Mesendoderm (in vitro differentiated cells): ENCODE data around the gene CERS6.
A peak's percentile ranks its signal among the peaks of the same experiment; 100 is the strongest.

Experiments
- DNase-seq: peaks from one replicate; pipeline ENCODE4 v3.0.0; 2013
- H2AK5ac ChIP-seq: 2 replicates; pipeline ENCODE4 v1.6.1; 2013; ENCODE audit warnings: low read length, inconsistent platforms
- H2BK120ac ChIP-seq: 2 replicates; pipeline ENCODE4 v1.6.1; 2013; ENCODE audit warnings: low read depth, mild to moderate bottlenecking, low read length, moderate library complexity, mixed read lengths
- H2BK15ac ChIP-seq: replicated peaks from 2 replicates; pipeline ENCODE4 v1.6.1; 2013; ENCODE audit warnings: low read depth, mild to moderate bottlenecking, moderate library complexity
- H2BK5ac ChIP-seq: 2 replicates; pipeline ENCODE4 v1.6.1; 2013; ENCODE audit warnings: low read length, inconsistent platforms
- H3K18ac ChIP-seq: 2 replicates; pipeline ENCODE4 v1.6.1; 2013; ENCODE audit warnings: mild to moderate bottlenecking, low read length, mixed read lengths
- H3K23ac ChIP-seq: one replicate; pipeline ENCODE4 v1.6.1; 2013; ENCODE audit warnings: low read length
- H3K27ac ChIP-seq: 2 replicates; pipeline ENCODE4 v1.5.1; 2013; ENCODE audit warnings: low read depth, mild to moderate bottlenecking, inconsistent platforms, low read length, moderate library complexity
- H3K27me3 ChIP-seq: 2 replicates; pipeline ENCODE4 v1.6.1; 2013; ENCODE audit warnings: low read length, control low read depth, mild to moderate bottlenecking, inconsistent platforms; ENCODE audit not compliant: insufficient read depth, poor library complexity
- H3K36me3 ChIP-seq: 2 replicates; pipeline ENCODE4 v1.6.1; 2013; ENCODE audit warnings: low read length, inconsistent platforms; ENCODE audit not compliant: control insufficient read depth, insufficient read depth
- H3K4ac ChIP-seq: one replicate; pipeline ENCODE4 v1.6.1; 2013; ENCODE audit warnings: low read depth, mild to moderate bottlenecking, low read length, moderate library complexity
- H3K4me1 ChIP-seq: 2 replicates; pipeline ENCODE4 v1.6.1; 2013; ENCODE audit warnings: low read depth, low read length, inconsistent platforms; ENCODE audit not compliant: control insufficient read depth
- H3K4me2 ChIP-seq: 2 replicates; pipeline ENCODE4 v1.6.1; 2013; ENCODE audit warnings: low read length
- H3K4me3 ChIP-seq: 2 replicates; pipeline ENCODE4 v1.5.1; 2013; ENCODE audit warnings: mild to moderate bottlenecking, low read length
- H3K56ac ChIP-seq: one replicate; pipeline ENCODE4 v1.6.1; 2013; ENCODE audit warnings: low read length
- H3K79me1 ChIP-seq: 2 replicates; pipeline ENCODE4 v1.6.1; 2013; ENCODE audit warnings: low read length, inconsistent platforms
- H3K79me2 ChIP-seq: 2 replicates; pipeline ENCODE4 v1.6.1; 2013; ENCODE audit warnings: mild to moderate bottlenecking, low read length; ENCODE audit not compliant: control insufficient read depth, insufficient read depth
- H3K9ac ChIP-seq: 2 replicates; pipeline ENCODE4 v1.6.1; 2013; ENCODE audit warnings: low read length, inconsistent platforms
- H4K5ac ChIP-seq: one replicate; pipeline ENCODE4 v1.6.1; 2013; ENCODE audit warnings: low read length
- H4K8ac ChIP-seq: one replicate; pipeline ENCODE4 v1.6.1; 2013; ENCODE audit warnings: low read depth, mild to moderate bottlenecking, control low read depth, low read length, moderate library complexity
- WGBS: extraction: QIAGEN DNeasy Blood & Tissue Kit; methylation state at CpG from one replicate; pipeline ENCODE4 v1.1.7; 2013; ENCODE audit warnings: low lambda C conversion rate, missing lambda C conversion rate; ENCODE audit not compliant: insufficient coverage; ENCODE audit errors: extremely low coverage; 5-methylcytosine and 5-hydroxymethylcytosine counted together

Gene CERS6

GRCh38 chr2:168470320-168471162 is 14.5 kb downstream of the CERS6 start:
- no peak overlapping the region for H3K23ac ChIP-seq
- no peak overlapping the region for H4K5ac ChIP-seq
- no peak overlapping the region for H2BK5ac ChIP-seq
- no peak overlapping the region for H2BK15ac ChIP-seq
- DNase-seq: peak; percentile 77
- peak overlapping the region; percentile 77 for H3K18ac ChIP-seq
- H3K27me3 ChIP-seq: no peaks in the 10 kb centered on the region
- no peak overlapping the region for H2AK5ac ChIP-seq
- H3K79me2 ChIP-seq: peaks cover 12% of the 10 kb centered on the region
- no peak overlapping the region for H3K4me2 ChIP-seq
- peak overlapping the region; percentile 16 for H3K27ac ChIP-seq
- peak overlapping the region; percentile 44 for H3K56ac ChIP-seq
- no peak overlapping the region for H3K4ac ChIP-seq
- H3K9ac ChIP-seq: no peak overlapping the region
- H4K8ac ChIP-seq: no peak overlapping the region
- no CpG with 5 or more reads among the region's 4 CpGs for WGBS
- H3K4me3 ChIP-seq: no peak overlapping the region
- H2BK120ac ChIP-seq: no peak overlapping the region
- H3K79me1 ChIP-seq: peaks cover 13% of the 10 kb centered on the region
- H3K4me1 ChIP-seq: peaks cover 14% of the 10 kb centered on the region
- H3K36me3 ChIP-seq: no peaks in the 10 kb centered on the region

DNA sequence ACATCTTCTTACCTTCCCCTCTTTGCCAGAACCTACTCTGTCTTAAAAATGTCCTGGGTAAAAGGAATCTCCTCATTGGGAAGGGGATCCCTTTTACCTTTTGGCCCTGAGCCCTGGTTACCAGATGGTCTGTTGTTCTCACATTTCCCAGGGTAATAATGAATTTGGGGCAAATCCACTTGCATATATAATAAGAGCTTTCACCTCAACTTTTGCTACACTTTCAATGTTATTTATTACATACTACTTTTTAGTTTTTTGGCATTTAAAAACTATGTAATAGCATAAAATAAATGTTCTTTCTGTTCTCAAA is 15.0 kb downstream of the CERS6 start:
- no peak for DNase-seq
- Histone ChIP-seq H3K18ac (peak overlapping the region; percentile 34), H3K9ac (no peak overlapping the region), H2BK120ac (no peak overlapping the region), H3K4ac (no peak overlapping the region), H3K4me1 (peaks cover 10% of the 10 kb centered on the region), H3K4me3 (no peak overlapping the region), H3K79me2 (peaks cover 15% of the 10 kb centered on the region), H4K5ac (no peak overlapping the region), H3K27ac (no peak overlapping the region), H3K27me3 (no peaks in the 10 kb centered on the region), H2BK15ac (no peak overlapping the region), H3K56ac (no peak overlapping the region), H3K79me1 (peaks cover 13% of the 10 kb centered on the region), H3K23ac (no peak overlapping the region), H3K36me3 (no peaks in the 10 kb centered on the region), H2AK5ac (no peak overlapping the region), H2BK5ac (no peak overlapping the region), H4K8ac (no peak overlapping the region), H3K4me2 (no peak overlapping the region)

DNA sequence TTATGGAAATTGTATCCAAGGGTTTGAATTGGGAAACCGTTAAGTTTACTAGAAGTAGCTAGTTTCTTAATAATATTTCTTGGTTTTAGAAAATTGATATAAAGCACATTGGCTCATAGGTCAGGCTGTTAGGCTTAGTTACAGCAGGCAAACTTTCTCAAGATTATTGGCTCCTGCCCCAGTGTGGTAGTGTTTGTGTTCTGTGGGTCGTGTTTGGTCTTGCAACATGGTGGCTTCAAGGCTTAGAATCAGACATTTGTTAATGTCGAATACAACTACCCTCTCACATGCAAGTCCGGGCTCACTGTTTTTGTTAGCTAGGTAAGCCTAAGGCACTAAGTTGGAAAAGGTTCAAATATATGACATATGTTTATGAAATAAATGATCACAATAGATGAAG is 19.6 kb downstream of the CERS6 start:
- no peak overlapping the region for H3K9ac ChIP-seq
- no peak overlapping the region for H3K18ac ChIP-seq
- no peak overlapping the region for H2AK5ac ChIP-seq
- H4K8ac ChIP-seq: no peak overlapping the region
- H3K4me3 ChIP-seq: no peak overlapping the region
- H4K5ac ChIP-seq: no peak overlapping the region
- peaks cover 15% of the 10 kb centered on the region for H3K79me2 ChIP-seq
- no peaks in the 10 kb centered on the region for H3K27me3 ChIP-seq
- no peak overlapping the region for H3K56ac ChIP-seq
- H3K23ac ChIP-seq: no peak overlapping the region
- no peak for DNase-seq
- H3K27ac ChIP-seq: no peak overlapping the region
- no peak overlapping the region for H2BK120ac ChIP-seq
- no peak overlapping the region for H3K4me2 ChIP-seq
- no peak overlapping the region for H3K4ac ChIP-seq
- H3K79me1 ChIP-seq: peaks cover 5% of the 10 kb centered on the region
- 100% methylated on average over 1 of the region's 4 CpGs for WGBS
- H2BK15ac ChIP-seq: no peak overlapping the region
- no peaks in the 10 kb centered on the region for H3K36me3 ChIP-seq
- H2BK5ac ChIP-seq: no peak overlapping the region
- peaks cover 5% of the 10 kb centered on the region for H3K4me1 ChIP-seq

GRCh38 chr2:168478206-168478605 is 22.1 kb downstream of the CERS6 start:
- no peak overlapping the region for H3K27ac ChIP-seq
- no peak overlapping the region for H4K5ac ChIP-seq
- no peak overlapping the region for H3K4ac ChIP-seq
- H3K27me3 ChIP-seq: no peaks in the 10 kb centered on the region
- no CpG with 5 or more reads among the region's 1 CpG for WGBS
- no peak overlapping the region for H4K8ac ChIP-seq
- H2AK5ac ChIP-seq: no peak overlapping the region
- DNase-seq: peak; percentile 81
- H3K9ac ChIP-seq: no peak overlapping the region
- no peaks in the 10 kb centered on the region for H3K36me3 ChIP-seq
- peak overlapping the region; percentile 6 for H2BK120ac ChIP-seq
- H3K4me2 ChIP-seq: no peak overlapping the region
- H3K56ac ChIP-seq: no peak overlapping the region
- peaks cover 19% of the 10 kb centered on the region for H3K79me2 ChIP-seq
- peak overlapping the region; percentile 68 for H3K18ac ChIP-seq
- H3K4me1 ChIP-seq: peaks cover 1% of the 10 kb centered on the region
- H3K79me1 ChIP-seq: peaks cover 8% of the 10 kb centered on the region
- H2BK15ac ChIP-seq: no peak overlapping the region
- no peak overlapping the region for H3K4me3 ChIP-seq
- H3K23ac ChIP-seq: no peak overlapping the region
- H2BK5ac ChIP-seq: no peak overlapping the region

GRCh38 chr2:168480356-168480755 is 24.3 kb downstream of the CERS6 start:
- H3K79me2 ChIP-seq: peaks cover 27% of the 10 kb centered on the region
- no peak overlapping the region for H4K8ac ChIP-seq
- DNase-seq: no peak
- no peak overlapping the region for H4K5ac ChIP-seq
- no peak overlapping the region for H3K23ac ChIP-seq
- H3K56ac ChIP-seq: no peak overlapping the region
- peaks cover 11% of the 10 kb centered on the region for H3K79me1 ChIP-seq
- H3K4me1 ChIP-seq: peaks cover 1% of the 10 kb centered on the region
- no peaks in the 10 kb centered on the region for H3K36me3 ChIP-seq
- H3K9ac ChIP-seq: no peak overlapping the region
- WGBS: no CpG with 5 or more reads among the region's 3 CpGs
- no peak overlapping the region for H2BK5ac ChIP-seq
- no peak overlapping the region for H3K4me3 ChIP-seq
- no peak overlapping the region for H2BK120ac ChIP-seq
- H3K18ac ChIP-seq: no peak overlapping the region
- H2AK5ac ChIP-seq: no peak overlapping the region
- no peak overlapping the region for H3K27ac ChIP-seq
- no peak overlapping the region for H3K4ac ChIP-seq
- no peak overlapping the region for H2BK15ac ChIP-seq
- no peaks in the 10 kb centered on the region for H3K27me3 ChIP-seq
- no peak overlapping the region for H3K4me2 ChIP-seq
